GM19238 (cell line): ENCODE results near the gene ANXA5.
A peak's percentile ranks its signal among the peaks of the same experiment; 100 is the strongest.
"Not testable (repeated sequence)": the region's sequence is repeated elsewhere in the genome, so short reads cannot be mapped to it uniquely, and the experiment has no call there.

Experiments
- DNase-seq: peaks from one replicate; pipeline ENCODE4 v3.0.0; 2011; ENCODE audit warnings: low spot score; ENCODE audit not compliant: insufficient read length

ANXA5 gene

DNA sequence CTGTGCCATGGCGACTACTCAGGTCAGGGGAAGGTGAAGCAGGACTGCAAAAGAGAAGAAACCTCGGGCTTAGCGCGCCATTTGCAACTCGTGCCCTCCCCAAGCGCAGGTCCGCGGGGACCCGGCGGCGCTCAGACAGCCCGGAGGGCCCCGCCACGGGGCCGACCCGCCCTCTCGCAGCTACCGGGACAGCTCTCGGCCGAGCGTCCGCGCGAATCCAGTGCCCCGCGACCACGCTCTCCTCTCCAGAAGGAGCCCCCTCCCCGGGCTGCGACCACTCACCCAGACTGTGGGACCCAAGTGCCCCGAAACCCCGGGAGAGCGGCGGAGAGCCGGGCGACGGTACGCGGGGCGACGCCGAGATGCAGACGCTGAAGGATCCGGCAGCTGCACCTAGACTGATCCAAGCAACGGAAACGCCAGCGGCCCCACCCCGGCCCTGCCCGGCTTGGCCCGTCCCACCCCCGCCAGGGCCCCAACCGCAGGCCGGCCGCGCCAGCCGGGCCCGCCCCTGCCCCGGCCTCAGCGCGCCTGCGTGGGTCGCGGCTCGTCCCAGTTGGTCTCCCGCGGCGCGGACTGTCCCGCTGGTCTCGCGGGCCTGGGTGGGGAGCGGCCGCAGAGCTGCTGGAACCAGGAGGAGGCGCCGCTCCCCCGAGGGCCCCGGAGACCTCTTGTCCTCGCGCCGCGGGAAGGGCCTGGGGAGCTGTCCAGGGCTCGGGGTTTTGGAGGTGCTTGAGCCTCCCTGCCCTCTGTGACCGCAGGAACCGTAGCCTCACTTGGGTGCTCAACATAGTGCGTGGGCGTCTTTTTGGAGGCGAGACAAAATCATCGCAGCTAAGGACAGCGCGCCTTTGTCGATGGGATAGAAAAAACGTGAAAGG is at the start of gene ANXA5:
Gene ANXA5, minus strand, starts transcription at position 400 of the 881 bp plus-strand sequence. Its CDS starts 391 bp downstream, at position 9.
- DNase-seq = peak; percentile 68

GRCh38 chr4:121742794-121743193 is 46.0 kb upstream of the ANXA5 start:
- no peak for DNase-seq

DNA sequence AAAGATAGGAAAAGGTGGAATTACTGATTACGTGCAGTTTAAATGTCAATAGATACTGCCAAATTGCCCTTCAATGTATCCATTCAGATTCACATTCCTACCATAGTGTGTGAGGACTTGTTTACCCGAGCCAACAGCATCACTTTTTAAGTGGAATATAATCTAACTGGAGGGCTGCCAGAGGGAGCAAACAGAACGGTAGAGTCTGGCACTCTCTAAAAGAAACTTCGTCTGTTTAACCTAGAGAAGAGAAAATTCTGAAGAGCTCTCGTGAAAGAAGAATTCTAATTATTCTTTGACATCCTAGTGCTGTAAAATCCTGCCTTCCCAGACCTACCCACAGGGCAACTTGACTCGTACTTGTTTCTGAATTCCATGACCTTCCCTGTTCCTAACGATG is 45.0 kb upstream of the ANXA5 start:
- DNase-seq = no peak

- DNase-seq = no peak
These were observed 44.1 kb upstream of the ANXA5 start for GRCh38 chr4:121740796-121741409.

DNA sequence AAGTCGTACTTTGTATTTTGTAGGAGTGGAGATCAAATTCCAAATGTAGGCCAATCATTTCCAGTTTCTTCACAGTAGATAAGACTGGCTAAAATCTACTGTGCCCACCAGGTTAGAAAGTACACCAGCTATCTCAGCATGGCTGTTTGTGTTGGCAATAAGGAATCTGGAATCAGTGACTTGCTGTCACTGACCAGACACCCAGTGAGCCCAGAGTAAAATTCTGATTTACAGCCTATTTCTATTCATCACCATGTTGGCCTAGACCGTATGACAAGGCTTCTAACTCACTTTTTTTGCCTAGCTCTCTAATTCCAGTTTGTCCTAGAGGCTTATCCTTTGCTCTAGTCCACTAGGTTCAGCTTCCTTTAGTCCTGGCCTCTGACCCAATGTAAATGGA is 42.8 kb upstream of the ANXA5 start:
- no peak for DNase-seq

DNA sequence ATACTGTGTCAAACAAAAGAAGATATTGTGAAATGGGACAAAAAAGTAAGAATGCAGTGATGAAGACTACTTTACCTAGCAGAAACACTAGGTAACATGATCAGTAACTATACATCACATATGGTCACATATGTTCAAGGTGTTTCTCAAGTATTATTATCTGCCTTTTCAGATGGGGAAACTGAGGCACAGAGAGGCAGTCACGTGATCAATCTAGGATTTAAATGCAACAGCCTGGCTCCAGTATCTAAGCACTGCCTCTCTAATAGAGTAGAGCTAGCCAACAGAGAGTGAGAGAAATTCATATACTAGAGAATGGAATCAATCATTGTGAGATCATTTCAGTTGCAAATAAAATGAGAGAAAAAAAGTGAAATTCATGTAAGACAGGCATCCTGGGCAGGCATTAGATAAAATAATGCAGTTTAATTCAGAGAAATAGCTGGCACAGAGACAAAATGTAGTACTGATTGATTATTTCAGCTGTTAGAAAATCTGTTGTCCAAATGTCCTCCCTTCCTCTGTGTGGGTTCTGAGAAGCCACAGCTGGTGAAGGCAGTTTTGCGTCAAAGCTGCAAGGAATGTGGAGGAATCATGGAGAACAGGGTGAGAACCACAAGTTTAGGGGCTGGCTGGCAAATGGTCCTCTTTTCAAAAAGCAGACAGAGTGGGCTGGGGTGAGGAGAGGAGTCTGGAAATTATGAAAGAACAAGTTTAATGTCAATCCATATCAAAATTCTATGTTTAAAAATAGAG is 42.2 kb upstream of the ANXA5 start:
- no peak for DNase-seq

- DNase-seq = no peak
These were observed 41.2 kb upstream of the ANXA5 start for GRCh38 chr4:121737846-121738554.

DNA sequence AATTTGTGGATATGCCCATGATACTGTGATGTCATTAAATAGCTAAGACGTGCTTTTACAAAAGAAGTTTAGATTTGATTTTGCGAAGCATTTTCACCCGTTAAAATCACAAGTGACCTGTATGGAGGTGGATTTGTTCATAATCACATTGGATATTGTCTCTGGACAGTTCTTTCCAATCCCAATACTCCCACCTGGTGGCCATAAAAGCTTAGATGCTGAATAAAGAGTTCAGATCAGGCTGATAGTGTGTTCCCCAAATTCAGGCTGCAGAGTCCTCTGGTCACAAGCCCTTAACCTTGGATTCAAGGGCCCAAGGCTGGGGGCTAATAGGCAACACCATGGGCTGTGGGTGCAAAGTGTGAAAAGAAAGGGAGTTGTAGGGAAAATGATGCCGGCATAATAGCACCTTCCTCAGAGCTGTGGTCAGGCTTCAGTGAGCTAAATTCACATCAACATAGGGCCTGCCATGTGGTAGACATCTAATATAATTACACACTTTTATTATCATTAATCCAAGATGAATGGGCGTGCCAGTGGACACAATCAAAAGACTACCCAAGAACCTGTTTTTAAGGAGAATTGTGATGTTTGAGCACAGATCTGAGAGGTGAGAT is 40.1 kb upstream of the ANXA5 start:
- DNase-seq = no peak

- no peak for DNase-seq
These were observed 37.8 kb upstream of the ANXA5 start for GRCh38 chr4:121734571-121734970.

DNA sequence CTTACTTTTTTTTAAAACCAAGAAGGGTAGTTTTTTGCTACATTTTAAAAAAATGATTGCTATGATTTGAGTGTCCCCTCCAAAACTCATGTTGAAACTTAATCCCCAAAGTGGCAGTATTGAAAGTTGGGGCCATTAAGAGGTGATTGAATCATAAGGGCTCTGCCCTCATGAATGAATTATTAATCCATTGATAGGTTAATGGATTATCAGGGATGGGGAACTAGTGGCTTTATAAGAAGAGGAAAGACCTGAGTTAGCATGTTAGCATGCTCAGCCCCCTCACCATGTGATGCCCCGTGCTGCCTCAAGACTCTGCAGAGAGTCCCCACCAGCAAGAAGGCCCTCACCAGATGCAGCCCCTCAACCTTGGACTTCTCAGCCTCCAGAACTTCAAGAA is 37.2 kb upstream of the ANXA5 start:
- DNase-seq = no peak

GRCh38 chr4:121729753-121730152 is 33.0 kb upstream of the ANXA5 start:
- DNase-seq = not testable (repeated sequence)

DNA sequence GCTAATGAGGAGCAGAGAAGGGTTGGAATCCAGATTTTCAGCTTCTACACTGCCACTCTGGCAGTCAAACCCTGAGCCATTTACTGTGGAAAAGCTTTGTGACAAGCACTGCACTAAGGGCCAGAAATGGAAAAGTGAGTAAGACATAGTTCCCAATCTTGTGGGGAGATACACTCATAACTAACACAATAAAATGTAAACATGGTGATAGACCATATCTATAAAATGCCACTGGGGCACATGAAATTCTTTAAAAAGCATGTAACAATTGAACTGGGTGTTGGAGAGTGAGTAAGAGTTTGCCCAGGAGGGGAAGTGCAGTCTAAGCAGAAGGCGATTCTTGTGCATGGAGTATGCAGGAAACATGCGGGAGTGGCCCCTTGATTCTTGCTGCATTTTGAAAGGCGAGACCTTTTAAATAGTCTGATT is 32.0 kb upstream of the ANXA5 start:
- no peak for DNase-seq

DNA sequence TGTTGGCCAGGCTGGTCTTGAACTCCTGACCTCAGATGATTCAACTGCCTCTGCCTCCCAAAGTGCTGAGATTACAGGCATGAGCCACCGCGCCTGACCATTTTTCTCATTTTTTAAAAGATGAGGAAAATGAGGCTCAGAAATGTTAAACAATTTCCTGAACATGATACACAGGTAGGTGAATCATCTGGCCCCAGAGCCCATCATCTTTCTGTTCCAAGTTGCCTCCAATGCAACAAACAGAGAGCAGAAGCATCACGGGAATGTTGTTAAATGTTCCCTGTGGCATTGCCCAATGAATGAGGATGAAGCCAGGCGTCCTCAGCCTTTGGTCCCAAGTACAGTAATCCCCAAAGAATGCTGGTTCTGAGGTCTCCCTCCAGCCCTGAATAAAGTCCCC is 31.3 kb upstream of the ANXA5 start:
- no peak for DNase-seq

- DNase-seq = peak; percentile 17
These were observed 30.0 kb upstream of the ANXA5 start for GRCh38 chr4:121726642-121727268.

- no peak for DNase-seq
These were observed 27.9 kb upstream of the ANXA5 start for GRCh38 chr4:121724671-121725070.

DNA sequence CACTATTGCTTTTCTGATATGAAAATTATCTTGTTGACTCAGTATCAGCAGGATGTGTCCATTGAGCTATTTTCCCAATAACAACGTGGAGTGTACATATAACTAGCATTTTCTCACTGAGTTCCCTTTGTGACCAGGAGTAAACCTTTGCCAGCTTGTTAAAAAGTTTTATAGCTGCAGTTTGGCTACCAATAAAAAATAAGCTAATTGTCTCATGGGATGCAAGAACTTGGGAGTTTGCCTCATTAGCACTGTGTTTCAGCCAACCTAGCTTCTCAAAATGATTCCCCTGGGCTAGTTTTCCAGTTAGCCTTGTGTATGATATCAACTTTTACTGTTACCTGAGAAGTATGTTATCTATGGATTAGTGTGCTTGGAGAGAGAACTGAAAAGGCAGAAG is 24.9 kb upstream of the ANXA5 start:
- DNase-seq = no peak

- DNase-seq = no peak
These were observed 23.3 kb upstream of the ANXA5 start for GRCh38 chr4:121720109-121720508.

- DNase-seq = no peak
These were observed 21.0 kb upstream of the ANXA5 start for GRCh38 chr4:121717680-121718237.

DNA sequence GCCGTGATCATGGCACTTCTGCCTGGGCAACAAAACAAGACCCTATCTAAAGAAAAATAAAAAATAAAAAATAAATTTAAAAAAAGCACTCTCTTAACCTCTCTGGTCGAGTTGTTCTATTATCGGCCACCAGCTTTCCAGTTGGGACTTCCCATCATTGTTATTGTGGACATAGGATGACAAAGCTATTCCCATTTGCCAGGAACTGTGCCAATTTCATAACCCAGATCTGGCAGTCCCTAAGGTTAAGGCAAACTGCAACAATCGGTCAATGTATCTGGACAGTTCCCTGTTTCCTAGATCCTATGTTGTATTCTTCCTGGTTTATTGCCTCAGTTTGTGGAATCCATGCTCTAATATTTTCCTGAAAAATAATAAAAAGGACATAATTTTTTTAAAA is 17.8 kb upstream of the ANXA5 start:
- no peak for DNase-seq

GRCh38 chr4:121712783-121713182 is 16.0 kb upstream of the ANXA5 start:
- DNase-seq = no peak
